SK-N-SH (cell line): ENCODE results near the gene PRF1.

ENCODE experiments used
- CTCF ChIP-seq: fragments of 200-600 bp; sonication (generic); IDR thresholded peaks from 2 replicates; pipeline ENCODE4 v1.6.1; 2017; ENCODE audit warnings: antibody characterized with exemption, mild to moderate bottlenecking, moderate library complexity
- EP300 ChIP-seq, 2 experiments: IDR thresholded peaks; 2 replicates each; pipeline versions ENCODE4 v1.4.0 to v1.6.1; 2012; ENCODE audit warnings: borderline replicate concordance in 1 of 2, low read depth in 1 of 2, low read length in 1 of 2
- JUND ChIP-seq: IDR thresholded peaks from 2 replicates; pipeline ENCODE4 v1.4.0; 2012
- POLR2AphosphoS5 ChIP-seq: IDR thresholded peaks from 2 replicates; pipeline ENCODE4 v1.6.1; 2012; ENCODE audit warnings: low read depth, low read length
- RCOR1 ChIP-seq: fragments of 150-350 bp; IDR thresholded peaks from 2 replicates; pipeline ENCODE4 v1.6.1; 2017; ENCODE audit warnings: antibody characterized with exemption, low read length
- TAF1 ChIP-seq: IDR thresholded peaks from 2 replicates; pipeline ENCODE4 v1.6.1; 2012; ENCODE audit warnings: low read depth, mild to moderate bottlenecking, low read length, moderate library complexity, borderline replicate concordance
- TCF12 ChIP-seq: IDR thresholded peaks from 2 replicates; pipeline ENCODE4 v1.4.0; 2012

DNA sequence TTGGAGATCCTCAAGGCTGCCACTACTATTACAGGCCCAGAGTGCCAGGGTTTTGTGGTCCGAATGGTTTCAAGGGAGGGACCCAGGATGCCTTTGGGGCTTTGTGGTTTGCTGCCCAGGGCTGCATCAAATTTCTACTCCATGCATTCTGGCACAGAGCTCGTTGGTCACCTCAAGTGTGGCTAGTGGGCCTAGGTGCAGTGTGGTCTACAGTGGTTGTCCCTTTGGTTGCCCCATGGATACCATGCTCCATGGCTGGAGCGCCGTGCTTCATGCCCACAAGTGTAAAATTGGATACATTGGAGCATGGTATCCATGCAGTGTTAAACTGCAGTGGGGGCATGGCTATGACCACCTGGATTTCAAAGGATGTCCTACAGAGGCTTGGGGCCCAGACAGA is 5.4 kb upstream of the PRF1 start:
- TF ChIP-seq CTCF (no peak), TCF12 (no peak), JUND (no peak), POLR2AphosphoS5 (no peak), TAF1 (no peak), RCOR1 (no peak), EP300 (IDR thresholded peaks at IDR 0.05; ENCODE audit: borderline replicate concordance in 1 of 2, low read depth in 1 of 2, low read length in 1 of 2) (no peak)
